Body of pancreas (tissue), 4 donors: ENCODE data around the gene SLC39A13. TPM values are rescaled to one million over a fixed set of nuclear protein-coding genes. Genes with fewer than 3 reads are reported as not detected.

Experiments
- ATAC-seq: fragments of 150-250 bp; one replicate; pipeline ENCODE4 v1.9.1; 2016
- DNase-seq, 4 donors: peaks; one replicate each; pipeline ENCODE4 v3.0.0-alpha.2; 2019
- H3K27ac ChIP-seq, 4 donors: fragments of 200-600 bp; sonication (generic); 1 replicate in 3 of 4; 2 replicates in 1 of 4; pipeline versions ENCODE4 v1.5.1 to v1.6.1; 2016 to 2019; ENCODE audit warnings: mild to moderate bottlenecking in 1 of 4, mixed read lengths in 1 of 4, moderate library complexity in 1 of 4
- H3K27me3 ChIP-seq, 2 donors: fragments of 200-600 bp; sonication (generic); one replicate each; pipeline ENCODE4 v1.6.0; 2016; ENCODE audit warnings: mild to moderate bottlenecking in 1 of 2
- H3K36me3 ChIP-seq, 2 donors: fragments of 200-600 bp; sonication (generic); replicated peaks in 1 of 2; 2 replicates each; pipeline ENCODE4 v1.5.1; 2016; ENCODE audit warnings: low read depth in 2 of 2; ENCODE audit not compliant: insufficient read depth in 1 of 2
- H3K4me1 ChIP-seq: fragments of 200-600 bp; sonication (generic); one replicate; pipeline ENCODE4 v1.6.0; 2016
- H3K4me3 ChIP-seq, 2 donors: fragments of 200-600 bp; sonication (generic); 1 replicate in 1 of 2; 2 replicates in 1 of 2; pipeline ENCODE4 v1.5.1; 2016 to 2019
- H3K9me3 ChIP-seq, 3 donors: fragments of 200-600 bp; sonication (generic); 1 replicate in 2 of 3; 2 replicates in 1 of 3; pipeline ENCODE4 v1.5.1; 2016
- POLR2A ChIP-seq, 3 donors: fragments of 450-650 bp; IDR thresholded peaks; one replicate each; pipeline ENCODE4 v1.6.1; 2016; ENCODE audit warnings: antibody characterized with exemption in 3 of 3, mild to moderate bottlenecking in 2 of 3
- WGBS, 2 donors: methylation state at CpG; one replicate each; pipeline ENCODE4 v1.1.5; 2017; 5-methylcytosine and 5-hydroxymethylcytosine counted together
- intact Hi-C: fragments of 100-400 bp; cut with DNase I; formaldehyde crosslinking; loops from one replicate; pipeline ENCODE4 v1.15.1; 2023
- total RNA-seq, 2 donors: library from RNA; depleted of rRNA; stranded (reverse); fragments of >200 nt; gene quantifications; one replicate each; pipeline ENCODE4 v1.1.0, GENCODE V29; 2016
- TF ChIP-seq, protein P1 (sequence below), 7 experiments: fragments of 450-650 bp in 4 of 7; fragments of 200-600 bp in 3 of 7; sonication (generic) in 3 of 7; IDR thresholded peaks; one replicate each; pipeline ENCODE4 v1.5.1; 2016 to 2019; ENCODE audit warnings: antibody characterized with exemption in 7 of 7

Gene SLC39A13
- total RNA-seq, 2 donors from 2014 or later = 54.7 TPM

DNA sequence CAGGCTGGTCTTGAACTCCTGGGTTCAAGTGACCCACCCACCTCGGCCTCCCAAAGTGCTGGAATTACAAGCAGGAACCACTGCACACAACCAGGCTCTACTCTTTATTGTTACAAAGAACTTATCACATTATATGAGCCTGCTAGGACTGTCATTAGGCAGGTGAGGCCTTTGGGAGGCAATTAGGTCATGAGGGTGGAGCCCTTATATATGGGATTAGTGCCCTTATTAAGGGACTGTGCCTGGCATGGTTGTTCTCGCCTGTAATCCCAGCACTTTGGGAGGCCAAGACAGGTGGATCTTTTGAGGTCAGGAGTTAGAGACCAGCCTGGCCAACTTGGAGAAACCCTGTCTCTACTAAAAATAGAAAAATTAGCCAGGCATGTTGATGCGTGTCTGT, 28.3 kb downstream of the SLC39A13 start:
- DNase-seq (no peak), ATAC-seq (no peak)
- Histone ChIP-seq H3K36me3 (no peaks in the 10 kb centered on the region), H3K4me3 (no peak overlapping the region), H3K4me1 (peaks cover 10% of the 10 kb centered on the region), H3K27ac (no peak overlapping the region), H3K9me3 (no peaks in the 10 kb centered on the region), H3K27me3 (no peaks in the 10 kb centered on the region)
- TF ChIP-seq, protein P1, sequence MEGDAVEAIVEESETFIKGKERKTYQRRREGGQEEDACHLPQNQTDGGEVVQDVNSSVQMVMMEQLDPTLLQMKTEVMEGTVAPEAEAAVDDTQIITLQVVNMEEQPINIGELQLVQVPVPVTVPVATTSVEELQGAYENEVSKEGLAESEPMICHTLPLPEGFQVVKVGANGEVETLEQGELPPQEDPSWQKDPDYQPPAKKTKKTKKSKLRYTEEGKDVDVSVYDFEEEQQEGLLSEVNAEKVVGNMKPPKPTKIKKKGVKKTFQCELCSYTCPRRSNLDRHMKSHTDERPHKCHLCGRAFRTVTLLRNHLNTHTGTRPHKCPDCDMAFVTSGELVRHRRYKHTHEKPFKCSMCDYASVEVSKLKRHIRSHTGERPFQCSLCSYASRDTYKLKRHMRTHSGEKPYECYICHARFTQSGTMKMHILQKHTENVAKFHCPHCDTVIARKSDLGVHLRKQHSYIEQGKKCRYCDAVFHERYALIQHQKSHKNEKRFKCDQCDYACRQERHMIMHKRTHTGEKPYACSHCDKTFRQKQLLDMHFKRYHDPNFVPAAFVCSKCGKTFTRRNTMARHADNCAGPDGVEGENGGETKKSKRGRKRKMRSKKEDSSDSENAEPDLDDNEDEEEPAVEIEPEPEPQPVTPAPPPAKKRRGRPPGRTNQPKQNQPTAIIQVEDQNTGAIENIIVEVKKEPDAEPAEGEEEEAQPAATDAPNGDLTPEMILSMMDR (IDR thresholded peaks at IDR 0.05) = no peak
- no peak for TF ChIP-seq POLR2A (IDR thresholded peaks at IDR 0.05)
- WGBS, 2 donors = 90 to 100% methylated on average over 3 of the region's 3 CpGs
- intact Hi-C loops = no loop called here

DNA sequence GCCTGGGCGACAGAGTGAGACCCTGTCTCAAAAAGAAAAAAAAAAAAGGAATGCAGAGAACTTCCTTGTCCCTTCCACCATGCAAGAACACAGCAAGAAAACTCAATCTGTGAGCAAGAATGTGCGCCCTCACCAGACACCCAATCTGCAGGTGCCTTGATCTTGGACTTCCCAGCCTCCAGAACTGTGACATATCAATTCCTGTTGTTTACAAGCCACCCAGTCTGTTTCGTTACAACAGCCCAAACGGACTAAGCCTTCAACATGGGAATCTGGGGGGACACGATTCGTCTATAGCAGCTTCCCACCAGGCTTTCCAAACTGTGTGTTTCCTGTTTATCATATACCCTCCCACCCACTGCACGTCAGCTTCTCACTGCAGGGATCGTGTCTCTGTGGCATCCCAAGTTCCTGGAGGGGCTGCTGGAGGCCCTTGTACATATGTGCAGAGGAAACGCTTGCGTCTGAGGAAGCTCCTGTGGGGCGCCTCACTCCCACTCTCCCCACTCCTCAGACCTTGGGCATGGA, 28.9 kb downstream of the SLC39A13 start:
- TF ChIP-seq, protein P1 (IDR thresholded peaks at IDR 0.05) = no peak
- TF ChIP-seq POLR2A (IDR thresholded peaks at IDR 0.05) = no peak
- Histone ChIP-seq H3K27ac (peak overlapping the region in 3 of 4 donors; percentile 40 to 66 (median 62)), H3K27me3 (no peaks in the 10 kb centered on the region), H3K4me1 (peaks cover 10% of the 10 kb centered on the region), H3K9me3 (no peaks in the 10 kb centered on the region), H3K36me3 (no peaks in the 10 kb centered on the region), H3K4me3 (no peak overlapping the region)
- WGBS, 2 donors = 74 to 85% methylated on average over 11 of the region's 11 CpGs
- no peak for ATAC-seq
- intact Hi-C loops = no loop called here
- DNase-seq = no peak

GRCh38 chr11:47437746-47438418, 29.5 kb downstream of the SLC39A13 start:
- 37 to 39% methylated on average over 14 to 15 of the region's 16 CpGs for WGBS, 2 donors
- TF ChIP-seq, protein P1 (IDR thresholded peaks at IDR 0.05) = no peak
- TF ChIP-seq POLR2A (IDR thresholded peaks at IDR 0.05) = no peak
- peak overlapping the region in 3 of 4 donors; percentile 40 to 66 (median 62) for H3K27ac ChIP-seq
- H3K27me3 ChIP-seq = no peaks in the 10 kb centered on the region
- intact Hi-C loops = no loop called here
- peaks cover 10% of the 10 kb centered on the region for H3K4me1 ChIP-seq
- no peaks in the 10 kb centered on the region for H3K9me3 ChIP-seq
- H3K4me3 ChIP-seq = no peak overlapping the region
- peak; percentile 38 to 73 (median 68) for DNase-seq
- no peaks in the 10 kb centered on the region for H3K36me3 ChIP-seq
- ATAC-seq = peak; percentile 65

DNA sequence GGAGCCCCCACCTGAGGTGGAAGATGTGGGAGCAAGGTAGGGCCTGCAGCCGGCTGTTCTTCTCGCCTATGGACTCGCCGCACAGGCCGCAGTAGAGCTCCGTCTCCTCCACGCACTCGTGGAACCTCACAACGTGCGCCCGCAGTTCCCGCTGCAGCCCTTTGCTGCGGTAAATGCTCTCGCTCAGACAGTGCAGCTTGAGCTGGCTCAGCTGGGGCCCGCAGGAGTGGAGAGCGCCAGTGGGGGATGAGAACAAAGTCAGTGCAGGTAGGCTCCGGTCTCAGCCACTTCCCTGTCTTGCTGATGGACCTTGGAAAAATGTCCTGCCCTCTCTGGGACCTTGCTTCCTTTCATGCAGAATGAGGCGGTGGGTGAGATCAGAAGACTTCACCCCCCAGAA, 30.3 kb downstream of the SLC39A13 start:
- Histone ChIP-seq H3K27me3 (no peaks in the 10 kb centered on the region), H3K4me3 (no peak overlapping the region), H3K9me3 (no peaks in the 10 kb centered on the region), H3K27ac (no peak overlapping the region), H3K36me3 (no peaks in the 10 kb centered on the region), H3K4me1 (peaks cover 10% of the 10 kb centered on the region)
- no peak for ATAC-seq
- DNase-seq = no peak
- TF ChIP-seq POLR2A (IDR thresholded peaks at IDR 0.05) = no peak
- TF ChIP-seq, protein P1 (IDR thresholded peaks at IDR 0.05) = no peak
- intact Hi-C loops = no loop called here
- 95 to 100% methylated on average over 2 to 17 of the region's 18 CpGs for WGBS, 2 donors

DNA sequence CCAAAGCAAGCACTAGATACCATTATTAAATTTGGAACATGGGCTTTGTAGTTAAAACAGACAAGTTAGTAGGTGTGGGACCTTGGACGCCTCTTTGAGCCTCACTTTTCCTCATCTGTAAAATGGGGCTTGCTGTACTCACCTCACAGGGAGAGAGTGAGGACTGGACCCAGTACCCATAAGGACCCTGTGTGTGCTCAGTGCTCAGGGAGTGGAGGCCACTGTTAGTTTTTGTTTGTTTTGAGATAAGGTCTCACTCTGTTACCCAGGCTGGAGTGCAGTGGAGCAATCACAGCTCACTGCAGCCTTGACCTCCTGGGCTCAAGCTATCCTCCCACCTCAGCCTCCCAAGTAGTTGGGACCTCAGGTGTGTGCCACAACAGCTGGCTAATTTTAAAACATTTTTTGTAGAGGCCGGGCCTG, 31.7 kb downstream of the SLC39A13 start:
- H3K27ac ChIP-seq = no peak overlapping the region
- no peak for TF ChIP-seq POLR2A (IDR thresholded peaks at IDR 0.05)
- TF ChIP-seq, protein P1 (IDR thresholded peaks at IDR 0.05) = no peak
- H3K36me3 ChIP-seq = no peaks in the 10 kb centered on the region
- 53 to 63% methylated on average over 2 of the region's 2 CpGs for WGBS, 2 donors
- DNase-seq (no peak), ATAC-seq (no peak)
- no peaks in the 10 kb centered on the region for H3K9me3 ChIP-seq
- intact Hi-C loops = no loop called here
- no peak overlapping the region for H3K4me3 ChIP-seq
- H3K27me3 ChIP-seq = no peaks in the 10 kb centered on the region
- H3K4me1 ChIP-seq = peaks cover 10% of the 10 kb centered on the region
